ENCODE results near the gene STRIP2. TPM values are rescaled to one million over a fixed set of nuclear protein-coding genes. Genes with fewer than 3 reads are reported as not detected.

Gene STRIP2
- total RNA-seq, 3 donors from 2014 or later (not counting 1 experiment from before 2014, with no cell fraction given): 1.7 to 2.3 (median 2.1) TPM

DNA sequence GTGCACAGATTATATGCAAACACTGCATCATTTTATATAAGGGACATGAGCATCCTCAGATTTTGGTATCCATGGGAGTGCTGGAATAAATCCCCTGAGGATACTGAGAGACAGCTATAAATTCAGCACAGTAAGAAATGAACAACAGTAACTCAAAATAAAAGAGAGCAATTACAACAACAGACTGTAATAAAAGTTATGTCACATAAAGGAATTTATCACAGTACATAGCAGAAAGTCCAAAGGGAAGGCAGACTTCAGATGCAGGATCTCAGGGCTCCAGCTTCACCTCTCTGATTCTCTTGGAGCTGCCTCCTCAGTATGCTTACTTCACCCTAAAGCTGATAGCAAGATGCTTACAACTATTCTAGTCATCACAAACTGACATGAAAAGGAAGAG is 43.9 kb upstream of the STRIP2 start:
- TF ChIP-seq, protein P1, sequence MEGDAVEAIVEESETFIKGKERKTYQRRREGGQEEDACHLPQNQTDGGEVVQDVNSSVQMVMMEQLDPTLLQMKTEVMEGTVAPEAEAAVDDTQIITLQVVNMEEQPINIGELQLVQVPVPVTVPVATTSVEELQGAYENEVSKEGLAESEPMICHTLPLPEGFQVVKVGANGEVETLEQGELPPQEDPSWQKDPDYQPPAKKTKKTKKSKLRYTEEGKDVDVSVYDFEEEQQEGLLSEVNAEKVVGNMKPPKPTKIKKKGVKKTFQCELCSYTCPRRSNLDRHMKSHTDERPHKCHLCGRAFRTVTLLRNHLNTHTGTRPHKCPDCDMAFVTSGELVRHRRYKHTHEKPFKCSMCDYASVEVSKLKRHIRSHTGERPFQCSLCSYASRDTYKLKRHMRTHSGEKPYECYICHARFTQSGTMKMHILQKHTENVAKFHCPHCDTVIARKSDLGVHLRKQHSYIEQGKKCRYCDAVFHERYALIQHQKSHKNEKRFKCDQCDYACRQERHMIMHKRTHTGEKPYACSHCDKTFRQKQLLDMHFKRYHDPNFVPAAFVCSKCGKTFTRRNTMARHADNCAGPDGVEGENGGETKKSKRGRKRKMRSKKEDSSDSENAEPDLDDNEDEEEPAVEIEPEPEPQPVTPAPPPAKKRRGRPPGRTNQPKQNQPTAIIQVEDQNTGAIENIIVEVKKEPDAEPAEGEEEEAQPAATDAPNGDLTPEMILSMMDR (IDR thresholded peaks at IDR 0.05): no peak
- Mint-ChIP-seq H3K9me3 (no peaks in the 10 kb centered on the region), H3K4me1 (no peaks in the 10 kb centered on the region), H3K36me3 (no peaks in the 10 kb centered on the region), H3K27ac (no peak overlapping the region), H3K27me3 (ENCODE audit: low read depth in 2 of 2) (no peaks in the 10 kb centered on the region), H3K4me3 (no peak overlapping the region)
- H3K27me3 ChIP-seq (ENCODE audit: control insufficient read depth, insufficient read depth, low read length): no peaks in the 10 kb centered on the region
- ATAC-seq (no peak), DNase-seq (no peak)
- no peaks in the 10 kb centered on the region for H3K36me3 ChIP-seq (ENCODE audit: control insufficient read depth, insufficient read depth, low read length)
- H3K4me3 ChIP-seq (ENCODE audit: low read length): no peak overlapping the region
- H3K9me3 ChIP-seq (ENCODE audit: control insufficient read depth, insufficient read depth, low read length): no peaks in the 10 kb centered on the region
- H3K27ac ChIP-seq (ENCODE audit: low read length): no peak overlapping the region
- no peaks in the 10 kb centered on the region for H3K4me1 ChIP-seq (ENCODE audit: control insufficient read depth, insufficient read depth, low read length)
- intact Hi-C loops (cut with micrococcal nuclease): no loop called here

DNA sequence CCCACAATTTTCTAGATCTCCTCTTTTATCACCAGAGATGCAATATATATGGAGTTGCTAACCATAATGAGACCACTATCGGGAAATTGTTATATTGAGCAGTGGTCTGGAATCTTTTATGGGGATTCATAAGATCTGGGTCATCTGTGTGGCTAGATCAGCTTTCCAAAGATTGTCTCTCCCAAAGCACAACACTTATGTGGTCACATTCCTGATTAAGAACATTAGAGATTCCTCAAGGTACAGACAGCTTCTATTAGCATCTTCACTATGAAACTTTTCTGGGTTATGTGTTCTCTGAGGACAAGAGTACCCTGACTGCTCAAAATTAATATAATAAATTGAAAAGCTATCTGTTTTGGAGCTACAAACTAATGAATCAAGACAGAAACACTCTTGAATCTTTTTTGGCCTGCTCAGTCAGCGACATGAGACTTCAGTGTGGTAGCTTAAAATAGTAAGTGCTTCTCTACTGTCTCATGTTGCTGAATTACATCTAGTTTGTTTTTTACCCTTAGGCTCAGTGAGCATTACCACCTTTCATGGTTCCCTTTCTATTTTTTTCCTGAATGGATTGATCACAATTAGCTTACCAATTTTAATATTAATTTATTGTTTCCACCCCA is 42.6 kb upstream of the STRIP2 start:
- H3K36me3 Mint-ChIP-seq: no peaks in the 10 kb centered on the region
- TF ChIP-seq, protein P1 (IDR thresholded peaks at IDR 0.05): no peak
- no peak overlapping the region for H3K27ac Mint-ChIP-seq
- ATAC-seq: no peak
- no peak overlapping the region for H3K27ac ChIP-seq (ENCODE audit: low read length)
- H3K27me3 Mint-ChIP-seq (ENCODE audit: low read depth in 2 of 2): no peaks in the 10 kb centered on the region
- 92% methylated on average over 1 of the region's 2 CpGs for WGBS (ENCODE audit: insufficient coverage)
- intact Hi-C loops (cut with micrococcal nuclease): no loop called here
- H3K4me1 ChIP-seq (ENCODE audit: control insufficient read depth, insufficient read depth, low read length): no peaks in the 10 kb centered on the region
- no peaks in the 10 kb centered on the region for H3K27me3 ChIP-seq (ENCODE audit: control insufficient read depth, insufficient read depth, low read length)
- H3K4me1 Mint-ChIP-seq: no peaks in the 10 kb centered on the region
- DNase-seq: no peak
- H3K4me3 Mint-ChIP-seq: no peak overlapping the region
- no peak overlapping the region for H3K4me3 ChIP-seq (ENCODE audit: low read length)
- H3K36me3 ChIP-seq (ENCODE audit: control insufficient read depth, insufficient read depth, low read length): no peaks in the 10 kb centered on the region
- H3K9me3 Mint-ChIP-seq: no peaks in the 10 kb centered on the region
- no peaks in the 10 kb centered on the region for H3K9me3 ChIP-seq (ENCODE audit: control insufficient read depth, insufficient read depth, low read length)

GRCh38 chr7:129393255-129393654 is 41.0 kb upstream of the STRIP2 start:
- no peak for DNase-seq
- no peaks in the 10 kb centered on the region for H3K36me3 ChIP-seq (ENCODE audit: control insufficient read depth, insufficient read depth, low read length)
- H3K27ac Mint-ChIP-seq: no peak overlapping the region

More at GRCh38 chr7:129393255-129393654, 41.0 kb upstream of the STRIP2 start:
- Histone ChIP-seq H3K27ac (ENCODE audit: low read length) (no peak overlapping the region), H3K4me3 (ENCODE audit: low read length) (no peak overlapping the region), H3K9me3 (ENCODE audit: control insufficient read depth, insufficient read depth, low read length) (no peaks in the 10 kb centered on the region), H3K4me1 (ENCODE audit: control insufficient read depth, insufficient read depth, low read length) (no peaks in the 10 kb centered on the region), H3K27me3 (ENCODE audit: control insufficient read depth, insufficient read depth, low read length) (no peaks in the 10 kb centered on the region)
- intact Hi-C loops (cut with micrococcal nuclease): no loop called here
- WGBS (ENCODE audit: insufficient coverage): 96% methylated on average over 2 of the region's 2 CpGs
- TF ChIP-seq, protein P1 (IDR thresholded peaks at IDR 0.05): no peak
- Mint-ChIP-seq H3K9me3 (no peaks in the 10 kb centered on the region), H3K4me1 (no peaks in the 10 kb centered on the region), H3K4me3 (no peak overlapping the region), H3K27me3 (ENCODE audit: low read depth in 2 of 2) (no peaks in the 10 kb centered on the region), H3K36me3 (no peaks in the 10 kb centered on the region)
- ATAC-seq: no peak

Measured in natural killer cell (primary cell).